Ovary (tissue), 3 donors: ENCODE results near the gene MGA.

Experiments used
- CTCF ChIP-seq, 3 donors: fragments of 450-650 bp in 2 of 3; fragments of 200-600 bp in 1 of 3; IDR thresholded peaks; one replicate each; pipeline versions ENCODE4 v1.5.1 to v1.8.0; 2016 to 2022; ENCODE audit warnings: antibody characterized with exemption in 3 of 3, mild to moderate bottlenecking in 1 of 3
- EP300 ChIP-seq: sonication (generic); formaldehyde crosslinking; IDR thresholded peaks from one replicate; pipeline ENCODE4 v1.6.1; 2017; ENCODE audit warnings: antibody characterized with exemption
- POLR2A ChIP-seq: fragments of 450-650 bp; IDR thresholded peaks from one replicate; pipeline ENCODE4 v1.6.1; 2017; ENCODE audit warnings: antibody characterized with exemption, mild to moderate bottlenecking, moderate library complexity
- donor health status: DM: no; HTN: no; CAD: no.

GRCh38 chr15:41794081-41794480, 133.9 kb downstream of the MGA start:
- TF ChIP-seq CTCF (IDR thresholded peaks at IDR 0.05): no peak
- TF ChIP-seq EP300: no peak
- TF ChIP-seq POLR2A: no peak
